Right atrium auricular region (tissue), 2 donors: ENCODE results near the gene CYP3A7. TPM values are rescaled to one million over a fixed set of nuclear protein-coding genes. Genes with fewer than 3 reads are reported as not detected.
"Not testable (repeated sequence)": the region's sequence is repeated elsewhere in the genome, so short reads cannot be mapped to it uniquely, and the experiment has no call there.

Source experiments
- DNase-seq: peaks from one replicate; pipeline ENCODE4 v3.0.0-alpha.2; 2019; ENCODE audit warnings: low spot score
- H3K27ac ChIP-seq, 2 donors: fragments of 200-600 bp; sonication (generic); 1 replicate in 1 of 2; 2 replicates in 1 of 2; pipeline ENCODE4 v1.5.1; 2016 to 2019
- H3K27me3 ChIP-seq, 2 donors: fragments of 200-600 bp; sonication (generic); one replicate each; pipeline versions ENCODE4 v1.5.1 to v1.6.0; 2017 to 2019
- H3K36me3 ChIP-seq: fragments of 200-600 bp; sonication (generic); one replicate; pipeline ENCODE4 v1.5.1; 2016
- H3K4me1 ChIP-seq, 2 donors: fragments of 200-600 bp; sonication (generic); one replicate each; pipeline versions ENCODE4 v1.5.1 to v1.6.0; 2017 to 2019
- H3K4me3 ChIP-seq, 2 donors: fragments of 200-600 bp; sonication (generic); 1 replicate in 1 of 2; 2 replicates in 1 of 2; pipeline ENCODE4 v1.5.1; 2017 to 2019; ENCODE audit warnings: mild to moderate bottlenecking in 1 of 2, moderate library complexity in 1 of 2
- H3K9me3 ChIP-seq, 2 donors: fragments of 200-600 bp; sonication (generic); one replicate each; pipeline ENCODE4 v1.5.1; 2019
- CTCF ChIP-seq, 2 donors: fragments of 200-600 bp; sonication (generic); IDR thresholded peaks; one replicate each; pipeline ENCODE4 v1.5.1; 2019; ENCODE audit warnings: antibody characterized with exemption in 2 of 2
- total RNA-seq, 2 donors: library from RNA; depleted of rRNA; stranded (reverse); fragments of >200 nt; gene quantifications; one replicate each; pipeline ENCODE4 v1.1.0, GENCODE V29; 2016

The CYP3A7 gene
- total RNA-seq, 2 donors from 2014 or later, result 0.82 to 2.0 TPM

GRCh38 chr7:99665312-99666012 lies 69.5 kb downstream of the CYP3A7 start:
- Histone ChIP-seq H3K36me3 (no peaks in the 10 kb centered on the region), H3K27ac (no peak overlapping the region), H3K4me1 (no peaks in the 10 kb centered on the region), H3K27me3 (no peaks in the 10 kb centered on the region), H3K4me3 (no peak overlapping the region), H3K9me3 (no peaks in the 10 kb centered on the region)
- DNase-seq, result no peak
- TF ChIP-seq CTCF (IDR thresholded peaks at IDR 0.05), result no peak

GRCh38 chr7:99657879-99658278 lies 77.1 kb downstream of the CYP3A7 start:
- not testable (repeated sequence) for H3K27ac ChIP-seq, DNase-seq, H3K27me3 ChIP-seq, H3K36me3 ChIP-seq, H3K9me3 ChIP-seq, H3K4me1 ChIP-seq, H3K4me3 ChIP-seq

Other genes starting within 250 kb of the CYP3A7 start
- gene ZNF394, start 234.9 kb downstream of the CYP3A7 start, total RNA-seq, result 10 to 100 TPM; 10.8 to 20.2 TPM
- gene ZKSCAN5, start 230.5 kb downstream of the CYP3A7 start, total RNA-seq, result 1 to 10 TPM; 5.4 to 6.3 TPM
- 1 to 10 TPM; 4.6 to 5.0 TPM for gene FAM200A, start 183.1 kb downstream of the CYP3A7 start, total RNA-seq
- 10 to 100 TPM; 36.2 to 41.9 TPM for gene ZNF655, start 176.6 kb downstream of the CYP3A7 start, total RNA-seq
- not detected for gene TMEM225B, start 136.9 kb downstream of the CYP3A7 start, total RNA-seq
- 1 to 10 TPM; 6.0 to 6.1 TPM for gene ZSCAN25, start 118.2 kb downstream of the CYP3A7 start, total RNA-seq
- gene CYP3A5, start 55.2 kb downstream of the CYP3A7 start, total RNA-seq, result 1 to 10 TPM in 1 of 2 donors, under 1 TPM in 1; 0.59 to 1.2 TPM
- gene CYP3A4, start 49.0 kb upstream of the CYP3A7 start, total RNA-seq, result under 1 TPM in 1 of 2 donors, not detected in 1; 0.43 TPM
- under 1 TPM in 1 of 2 donors, not detected in 1; 0.28 TPM for gene CYP3A43, start 92.8 kb upstream of the CYP3A7 start, total RNA-seq
- under 1 TPM in 1 of 2 donors, not detected in 1; 0.43 TPM for gene OR2AE1, start 141.8 kb upstream of the CYP3A7 start, total RNA-seq
- gene TRIM4, start 184.3 kb upstream of the CYP3A7 start, total RNA-seq, result 10 to 100 TPM in 1 of 2 donors, 1 to 10 TPM in 1; 8.8 to 13.3 TPM
- not detected for gene GJC3, start 194.4 kb upstream of the CYP3A7 start, total RNA-seq
- gene AZGP1, start 240.8 kb upstream of the CYP3A7 start, total RNA-seq, result 10 to 100 TPM; 11.3 to 46.5 TPM